Kidney capillary endothelial cell (primary cell): ENCODE data around the gene TGFBI.
A peak's percentile ranks its signal among the peaks of the same experiment; 100 is the strongest.

ENCODE experiments used
- DNase-seq: peaks from one replicate; pipeline ENCODE4 v3.0.0-alpha.2; 2018; ENCODE audit warnings: low spot score

Gene TGFBI

GRCh38 chr5:136046246-136046645 is 17.5 kb downstream of the TGFBI start:
- no peak for DNase-seq

- DNase-seq, result no peak
These were observed 19.1 kb downstream of the TGFBI start for GRCh38 chr5:136047858-136048257.

GRCh38 chr5:136048966-136049365 is 20.2 kb downstream of the TGFBI start:
- DNase-seq, result no peak

- DNase-seq, result no peak
These were observed 22.9 kb downstream of the TGFBI start for GRCh38 chr5:136051486-136052220.

- no peak for DNase-seq
These were observed 24.0 kb downstream of the TGFBI start for GRCh38 chr5:136052692-136053335.

- DNase-seq, result peak; percentile 85
These were observed 24.8 kb downstream of the TGFBI start for GRCh38 chr5:136053336-136054141.

GRCh38 chr5:136054142-136055019 is 25.6 kb downstream of the TGFBI start:
- DNase-seq, result no peak

GRCh38 chr5:136055612-136056309 is 27.0 kb downstream of the TGFBI start:
- DNase-seq, result no peak

GRCh38 chr5:136056336-136056735 is 27.5 kb downstream of the TGFBI start:
- DNase-seq, result no peak

- no peak for DNase-seq
These were observed 28.1 kb downstream of the TGFBI start for GRCh38 chr5:136056771-136057335.

GRCh38 chr5:136057401-136058038 is 28.7 kb downstream of the TGFBI start:
- DNase-seq, result no peak

GRCh38 chr5:136058039-136058971 is 29.5 kb downstream of the TGFBI start:
- DNase-seq, result peak; percentile 51

- DNase-seq, result no peak
These were observed 30.2 kb downstream of the TGFBI start for GRCh38 chr5:136058972-136059354.

- no peak for DNase-seq
These were observed 32.2 kb downstream of the TGFBI start for GRCh38 chr5:136060963-136061362.

GRCh38 chr5:136061630-136062365 is 33.0 kb downstream of the TGFBI start:
- DNase-seq, result no peak

- DNase-seq, result peak; percentile 45
These were observed 33.8 kb downstream of the TGFBI start for GRCh38 chr5:136062366-136063274.

GRCh38 chr5:136063778-136064465 is 35.1 kb downstream of the TGFBI start:
- DNase-seq, result no peak
